GM19395 (cell line): ENCODE data around the gene IRF2BP1.
A peak's percentile ranks its signal among the peaks of the same experiment; 100 is the strongest.
"Not testable (repeated sequence)": the region's sequence is repeated elsewhere in the genome, so short reads cannot be mapped to it uniquely, and the experiment has no call there.

ENCODE experiments used
- ATAC-seq: cut with Tn5 transposase; IDR thresholded peaks from one replicate; pipeline ENCODE4 v1.9.1; 2021; ENCODE audit warnings: mild to moderate bottlenecking, moderate library complexity; ENCODE audit not compliant: unreplicated experiment

IRF2BP1 gene

GRCh38 chr19:45902651-45903625 lies 17.0 kb upstream of the IRF2BP1 start:
- ATAC-seq, result peak; percentile 84

- no peak for ATAC-seq
Measured at GRCh38 chr19:45901912-45902650, 16.1 kb upstream of the IRF2BP1 start, which contains the start of gene MYPOP. Gene MYPOP (minus strand): TSS chr19:45902613. CDS start chr19:45901773, 840 bp downstream.

- no peak for ATAC-seq
Measured at GRCh38 chr19:45901432-45901911, 15.5 kb upstream of the IRF2BP1 start.

- no peak for ATAC-seq
Measured at GRCh38 chr19:45900738-45901431, 14.9 kb upstream of the IRF2BP1 start.

GRCh38 chr19:45899919-45900589 lies 14.1 kb upstream of the IRF2BP1 start:
- no peak for ATAC-seq

GRCh38 chr19:45899253-45899652 lies 13.3 kb upstream of the IRF2BP1 start:
- no peak for ATAC-seq

- no peak for ATAC-seq
Measured at GRCh38 chr19:45897261-45897812, 11.4 kb upstream of the IRF2BP1 start.

- ATAC-seq, result not testable (repeated sequence)
Measured at GRCh38 chr19:45895983-45896599, 10.2 kb upstream of the IRF2BP1 start.

- no peak for ATAC-seq
Measured at GRCh38 chr19:45895519-45895972, 9.6 kb upstream of the IRF2BP1 start.

- no peak for ATAC-seq
Measured at GRCh38 chr19:45890877-45891276, 4.9 kb upstream of the IRF2BP1 start.

GRCh38 chr19:45889210-45889885 lies 3.4 kb upstream of the IRF2BP1 start:
- ATAC-seq, result no peak

GRCh38 chr19:45887200-45887710 lies 1.3 kb upstream of the IRF2BP1 start:
- ATAC-seq, result no peak

- ATAC-seq, result peak; percentile 58
Measured at GRCh38 chr19:45886427-45887199, 672 bp upstream of the IRF2BP1 start.

- ATAC-seq, result no peak
Measured at GRCh38 chr19:45884682-45885555, 1.0 kb downstream of the IRF2BP1 start.

GRCh38 chr19:45883881-45884681 lies 1.9 kb downstream of the IRF2BP1 start:
- ATAC-seq, result no peak

- ATAC-seq, result no peak
Measured at GRCh38 chr19:45883586-45883880, 2.4 kb downstream of the IRF2BP1 start.
